ENCODE measurements around the gene MAPT. TPM values are rescaled to one million over a fixed set of nuclear protein-coding genes. Genes with fewer than 3 reads are reported as not detected.
"Not testable (repeated sequence)": the region's sequence is repeated elsewhere in the genome, so short reads cannot be mapped to it uniquely, and the experiment has no call there.

The MAPT gene
- total RNA-seq, 4 donors from 2014 or later, result 3.6 to 6.5 (median 4.5) TPM

DNA sequence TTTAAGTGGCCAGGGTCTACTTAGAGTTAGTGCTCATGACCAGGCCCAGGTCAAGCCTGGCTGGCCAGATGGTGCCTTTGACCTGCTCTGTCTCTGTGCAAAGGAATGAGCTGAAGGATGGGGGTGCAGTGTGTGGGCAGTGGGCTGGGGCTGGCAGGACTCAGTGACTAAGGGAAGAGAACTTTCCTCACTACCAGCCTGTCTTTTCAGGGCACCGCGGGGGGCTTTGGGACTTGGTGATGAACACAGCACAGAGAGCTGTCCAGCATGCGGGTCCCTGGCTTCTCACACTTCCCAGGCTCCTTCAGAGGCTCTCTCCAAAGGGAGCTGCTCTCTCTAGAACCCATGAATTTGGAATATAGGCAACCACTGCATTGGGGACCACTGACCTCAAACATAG, 61.7 kb downstream of the MAPT start:
- TF ChIP-seq POLR2A (IDR thresholded peaks at IDR 0.05) (no peak), POLR2AphosphoS5 (IDR thresholded peaks at IDR 0.05) (no peak)
- WGBS, result no CpG with 5 or more reads among the region's 3 CpGs
- H3K27me3 ChIP-seq, result peaks cover 2% of the 10 kb centered on the region
- DNase-seq (ENCODE audit: low spot score in 2 of 2), result no peak
- H3K4me1 ChIP-seq, result no peaks in the 10 kb centered on the region
- no peak overlapping the region for H3K4me3 ChIP-seq
- no peak overlapping the region for H3K27ac ChIP-seq
- H3K36me3 ChIP-seq, result no peaks in the 10 kb centered on the region
- H3K9me3 ChIP-seq, result no peaks in the 10 kb centered on the region

DNA sequence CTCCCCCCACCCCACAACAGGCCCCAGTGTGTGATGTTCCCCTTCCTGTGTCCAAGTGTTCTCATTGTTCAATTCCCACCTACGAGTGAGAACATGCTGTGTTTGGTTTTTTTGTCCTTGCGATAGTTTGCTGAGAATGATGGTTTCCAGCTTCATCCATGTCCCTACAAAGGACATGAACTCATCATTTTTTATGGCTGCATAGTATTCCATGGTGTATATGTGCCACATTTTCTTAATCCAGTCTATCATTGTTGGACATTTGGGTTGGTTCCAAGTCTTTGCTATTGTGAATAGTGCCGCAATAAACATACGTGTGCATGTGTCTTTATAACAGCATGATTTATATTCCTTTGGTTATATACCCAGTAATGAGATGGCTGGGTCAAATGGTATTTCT, 62.4 kb downstream of the MAPT start:
- not testable (repeated sequence) for H3K27me3 ChIP-seq; H3K27ac ChIP-seq; H3K36me3 ChIP-seq; H3K9me3 ChIP-seq; H3K4me3 ChIP-seq; DNase-seq (ENCODE audit: low spot score in 2 of 2); H3K4me1 ChIP-seq
- WGBS, result 95% methylated on average over 4 of the region's 4 CpGs

DNA sequence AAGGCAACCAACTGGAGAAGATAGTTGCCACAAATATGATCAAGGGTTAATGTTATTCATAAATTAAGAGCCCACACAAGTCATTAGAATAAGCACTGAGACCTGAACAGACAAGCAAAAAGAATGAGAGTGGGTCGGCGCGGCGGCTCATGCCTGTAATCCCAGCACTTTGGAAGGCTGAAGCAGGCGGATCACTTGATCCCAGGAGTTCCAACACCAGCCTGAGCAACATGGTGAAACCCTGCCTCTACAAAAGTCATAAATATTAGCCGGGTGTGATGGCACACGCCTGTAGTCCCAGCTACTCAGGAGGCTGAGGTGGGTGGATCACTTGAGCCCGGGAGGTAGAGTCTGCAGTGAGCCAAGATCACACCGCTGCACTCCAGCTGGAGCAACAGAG, 64.0 kb downstream of the MAPT start:
- TF ChIP-seq EP300 (IDR thresholded peaks at IDR 0.05) (no peak), POLR2A (IDR thresholded peaks at IDR 0.05) (no peak), POLR2AphosphoS5 (IDR thresholded peaks at IDR 0.05) (no peak)
- TF ChIP-seq, protein P1, sequence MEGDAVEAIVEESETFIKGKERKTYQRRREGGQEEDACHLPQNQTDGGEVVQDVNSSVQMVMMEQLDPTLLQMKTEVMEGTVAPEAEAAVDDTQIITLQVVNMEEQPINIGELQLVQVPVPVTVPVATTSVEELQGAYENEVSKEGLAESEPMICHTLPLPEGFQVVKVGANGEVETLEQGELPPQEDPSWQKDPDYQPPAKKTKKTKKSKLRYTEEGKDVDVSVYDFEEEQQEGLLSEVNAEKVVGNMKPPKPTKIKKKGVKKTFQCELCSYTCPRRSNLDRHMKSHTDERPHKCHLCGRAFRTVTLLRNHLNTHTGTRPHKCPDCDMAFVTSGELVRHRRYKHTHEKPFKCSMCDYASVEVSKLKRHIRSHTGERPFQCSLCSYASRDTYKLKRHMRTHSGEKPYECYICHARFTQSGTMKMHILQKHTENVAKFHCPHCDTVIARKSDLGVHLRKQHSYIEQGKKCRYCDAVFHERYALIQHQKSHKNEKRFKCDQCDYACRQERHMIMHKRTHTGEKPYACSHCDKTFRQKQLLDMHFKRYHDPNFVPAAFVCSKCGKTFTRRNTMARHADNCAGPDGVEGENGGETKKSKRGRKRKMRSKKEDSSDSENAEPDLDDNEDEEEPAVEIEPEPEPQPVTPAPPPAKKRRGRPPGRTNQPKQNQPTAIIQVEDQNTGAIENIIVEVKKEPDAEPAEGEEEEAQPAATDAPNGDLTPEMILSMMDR (IDR thresholded peaks at IDR 0.05), result no peak
- no peaks in the 10 kb centered on the region for H3K27me3 ChIP-seq
- no peak overlapping the region for H3K4me3 ChIP-seq
- no peaks in the 10 kb centered on the region for H3K9me3 ChIP-seq
- DNase-seq (ENCODE audit: low spot score in 2 of 2), result no peak
- no peak overlapping the region for H3K27ac ChIP-seq
- no peaks in the 10 kb centered on the region for H3K36me3 ChIP-seq
- WGBS, result 76% methylated on average over 9 of the region's 9 CpGs
- no peaks in the 10 kb centered on the region for H3K4me1 ChIP-seq

DNA sequence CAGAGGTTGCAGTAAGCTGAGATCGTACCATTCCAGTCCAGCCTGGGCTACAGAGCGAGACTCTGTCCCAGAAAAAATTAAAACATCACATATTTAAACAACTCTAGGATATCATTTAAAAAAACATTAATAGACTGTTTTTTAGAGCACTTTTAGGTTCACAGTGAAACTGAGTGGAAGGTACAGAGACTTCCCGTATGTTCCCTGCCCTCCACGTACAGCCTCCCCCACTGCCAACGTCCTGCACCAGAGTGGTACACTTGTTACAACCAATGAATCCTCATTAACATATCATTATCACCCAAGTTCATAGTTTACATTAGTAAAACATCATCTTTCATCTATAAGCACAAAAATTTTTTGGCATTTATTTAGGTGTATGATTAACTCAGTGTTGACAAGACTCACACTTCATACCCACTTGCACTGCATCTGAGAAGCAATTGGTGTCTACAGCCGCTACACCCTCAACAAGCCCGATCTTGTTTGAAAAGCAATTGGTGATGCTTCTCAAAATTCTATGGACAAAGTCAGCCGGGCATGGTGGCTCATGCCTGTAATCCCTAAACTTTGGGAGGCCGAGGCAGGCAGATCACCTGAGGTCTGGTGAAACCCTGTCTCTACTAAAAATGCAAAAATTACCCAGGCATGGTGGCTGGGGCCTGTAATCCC, 64.8 kb downstream of the MAPT start:
- Histone ChIP-seq H3K36me3 (no peaks in the 10 kb centered on the region), H3K27ac (no peak overlapping the region), H3K4me3 (no peak overlapping the region), H3K9me3 (no peaks in the 10 kb centered on the region), H3K27me3 (no peaks in the 10 kb centered on the region), H3K4me1 (no peaks in the 10 kb centered on the region)
- TF ChIP-seq EP300 (IDR thresholded peaks at IDR 0.05) (no peak), POLR2A (IDR thresholded peaks at IDR 0.05) (no peak), POLR2AphosphoS5 (IDR thresholded peaks at IDR 0.05) (no peak)
- TF ChIP-seq, protein P1 (IDR thresholded peaks at IDR 0.05), result no peak
- 81% methylated on average over 9 of the region's 9 CpGs for WGBS
- no peak for DNase-seq (ENCODE audit: low spot score in 2 of 2)

DNA sequence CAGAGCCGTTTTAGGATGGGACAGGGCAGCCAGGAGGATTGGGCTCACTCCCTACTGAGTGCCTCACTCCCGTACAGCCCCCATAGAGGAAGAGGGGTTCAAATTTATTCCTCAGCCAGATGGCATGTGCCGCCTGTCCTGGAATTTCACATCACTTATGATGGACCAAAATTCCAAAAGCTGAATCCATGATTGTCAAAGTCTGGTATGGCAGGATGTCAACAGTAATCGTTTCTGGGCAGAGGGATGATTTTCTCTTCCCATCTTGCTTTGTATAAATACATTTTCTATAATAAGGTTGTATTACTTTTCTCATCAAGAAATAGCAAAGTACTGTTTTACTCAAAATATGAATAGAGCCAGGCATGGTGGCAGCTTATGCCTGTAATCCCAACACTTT, 66.0 kb downstream of the MAPT start:
- Histone ChIP-seq H3K9me3 (no peaks in the 10 kb centered on the region), H3K27ac (no peak overlapping the region), H3K36me3 (no peaks in the 10 kb centered on the region), H3K4me1 (no peaks in the 10 kb centered on the region), H3K27me3 (no peaks in the 10 kb centered on the region), H3K4me3 (no peak overlapping the region)
- no peak for DNase-seq (ENCODE audit: low spot score in 2 of 2)
- TF ChIP-seq EP300 (IDR thresholded peaks at IDR 0.05), result no peak
- TF ChIP-seq, protein P1 (IDR thresholded peaks at IDR 0.05), result no peak
- no peak for TF ChIP-seq POLR2A (IDR thresholded peaks at IDR 0.05)
- no peak for TF ChIP-seq POLR2AphosphoS5 (IDR thresholded peaks at IDR 0.05)
- 78% methylated on average over 4 of the region's 4 CpGs for WGBS

DNA sequence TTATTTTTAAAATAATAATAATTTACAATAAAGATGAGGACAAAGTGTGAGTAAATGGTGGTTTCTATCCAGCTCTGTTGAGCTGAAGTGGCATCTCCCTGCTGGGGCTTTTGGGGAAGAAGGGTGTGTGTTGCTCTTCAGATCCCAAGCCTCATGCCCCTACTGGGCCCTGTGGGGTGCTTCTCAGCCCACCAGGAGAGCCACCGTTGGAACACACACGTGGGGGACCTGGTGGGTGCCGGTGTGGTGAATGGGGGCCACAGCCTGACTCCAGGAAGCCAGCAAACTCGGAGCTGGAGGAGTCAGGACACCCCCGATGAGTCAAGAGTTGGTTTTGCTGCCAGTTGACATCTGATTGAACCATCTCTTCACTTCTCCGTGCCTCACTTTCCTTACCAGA, 66.9 kb downstream of the MAPT start:
- Histone ChIP-seq H3K9me3 (no peaks in the 10 kb centered on the region), H3K27ac (no peak overlapping the region), H3K4me1 (no peaks in the 10 kb centered on the region), H3K27me3 (no peaks in the 10 kb centered on the region), H3K4me3 (no peak overlapping the region), H3K36me3 (no peaks in the 10 kb centered on the region)
- TF ChIP-seq EP300 (IDR thresholded peaks at IDR 0.05) (no peak), POLR2A (IDR thresholded peaks at IDR 0.05) (no peak), POLR2AphosphoS5 (IDR thresholded peaks at IDR 0.05) (no peak)
- TF ChIP-seq, protein P1 (IDR thresholded peaks at IDR 0.05), result no peak
- no peak for DNase-seq (ENCODE audit: low spot score in 2 of 2)
- WGBS, result 78% methylated on average over 6 of the region's 6 CpGs
